ENCODE measurements around the gene NPAS4. TPM values are rescaled to one million over a fixed set of nuclear protein-coding genes. Genes with fewer than 3 reads are reported as not detected.
"Not testable (repeated sequence)": the region's sequence is repeated elsewhere in the genome, so short reads cannot be mapped to it uniquely, and the experiment has no call there.

NPAS4 gene
- polyA plus RNA-seq, 1 of the 3 experiments (the other 2 are of a cell fraction) = 0.03 TPM

DNA sequence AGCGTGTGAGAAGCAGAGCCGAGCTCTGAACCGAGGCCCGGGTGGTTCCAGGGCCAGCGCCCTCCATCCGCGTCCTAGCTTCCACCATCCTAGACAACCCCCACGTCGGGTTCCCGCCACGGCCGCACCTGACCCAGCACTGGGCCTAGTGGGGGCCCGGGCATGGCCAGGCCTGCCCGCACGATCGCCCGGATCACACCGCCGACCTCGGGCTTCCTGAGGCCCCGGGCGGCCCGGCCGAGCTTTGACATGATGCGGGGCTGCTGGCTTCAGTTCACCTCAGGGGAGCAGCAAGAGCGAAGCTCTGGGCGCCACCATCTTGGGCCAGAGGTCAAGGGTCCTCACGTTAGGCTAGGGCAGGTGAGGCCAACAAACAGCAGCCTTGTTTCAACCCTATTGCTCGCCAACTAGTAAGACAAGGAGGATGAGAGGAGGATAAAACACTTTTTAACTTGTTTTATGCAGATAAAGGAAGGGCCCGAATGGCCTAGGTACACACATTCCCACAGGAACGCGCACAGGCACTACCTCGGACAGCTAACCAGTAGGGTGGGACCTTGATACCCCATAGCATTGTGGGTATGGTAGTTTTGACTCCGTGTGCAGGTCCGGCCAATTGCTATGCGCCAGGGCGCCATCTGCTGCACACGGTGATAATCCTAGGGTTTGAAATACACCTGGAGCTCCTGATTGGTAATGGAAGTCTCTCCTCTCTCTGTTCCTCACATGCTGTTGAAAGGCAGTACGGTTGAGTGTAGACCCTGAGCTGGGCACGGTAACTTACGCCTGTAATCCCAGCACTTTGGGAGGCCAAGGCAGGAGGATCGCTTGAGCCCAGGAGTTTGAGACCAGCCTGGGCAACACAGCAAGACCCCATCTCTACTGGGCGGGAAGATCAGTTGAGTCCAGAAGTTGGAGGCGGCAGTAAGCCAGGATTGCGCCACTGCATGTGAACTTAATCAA, 17.9 kb downstream of the NPAS4 start, which contains the start of gene MRPL11 (continued):
- TF ChIP-seq, protein P1, sequence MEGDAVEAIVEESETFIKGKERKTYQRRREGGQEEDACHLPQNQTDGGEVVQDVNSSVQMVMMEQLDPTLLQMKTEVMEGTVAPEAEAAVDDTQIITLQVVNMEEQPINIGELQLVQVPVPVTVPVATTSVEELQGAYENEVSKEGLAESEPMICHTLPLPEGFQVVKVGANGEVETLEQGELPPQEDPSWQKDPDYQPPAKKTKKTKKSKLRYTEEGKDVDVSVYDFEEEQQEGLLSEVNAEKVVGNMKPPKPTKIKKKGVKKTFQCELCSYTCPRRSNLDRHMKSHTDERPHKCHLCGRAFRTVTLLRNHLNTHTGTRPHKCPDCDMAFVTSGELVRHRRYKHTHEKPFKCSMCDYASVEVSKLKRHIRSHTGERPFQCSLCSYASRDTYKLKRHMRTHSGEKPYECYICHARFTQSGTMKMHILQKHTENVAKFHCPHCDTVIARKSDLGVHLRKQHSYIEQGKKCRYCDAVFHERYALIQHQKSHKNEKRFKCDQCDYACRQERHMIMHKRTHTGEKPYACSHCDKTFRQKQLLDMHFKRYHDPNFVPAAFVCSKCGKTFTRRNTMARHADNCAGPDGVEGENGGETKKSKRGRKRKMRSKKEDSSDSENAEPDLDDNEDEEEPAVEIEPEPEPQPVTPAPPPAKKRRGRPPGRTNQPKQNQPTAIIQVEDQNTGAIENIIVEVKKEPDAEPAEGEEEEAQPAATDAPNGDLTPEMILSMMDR (IDR thresholded peaks at IDR 0.05) = peak; percentile 74
- TF ChIP-seq, protein P2, sequence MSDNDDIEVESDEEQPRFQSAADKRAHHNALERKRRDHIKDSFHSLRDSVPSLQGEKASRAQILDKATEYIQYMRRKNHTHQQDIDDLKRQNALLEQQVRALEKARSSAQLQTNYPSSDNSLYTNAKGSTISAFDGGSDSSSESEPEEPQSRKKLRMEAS (IDR thresholded peaks at IDR 0.05; ENCODE audit: low read depth) = no peak
- no peak for TF ChIP-seq EP300 (IDR thresholded peaks at IDR 0.05; ENCODE audit: borderline replicate concordance in 1 of 2, low read depth in 1 of 2, low read length in 1 of 2)
- no peak for TF ChIP-seq GATA2 (CRISPR knock-in tag; IDR thresholded peaks at IDR 0.05)
- 0 out of 2 replicates have a peak, but pooled peaks have one; percentile 33 for TF ChIP-seq POLR2AphosphoS5 (IDR thresholded peaks at IDR 0.05; ENCODE audit: low read depth, low read length)
- no peak for TF ChIP-seq NFIC (IDR thresholded peaks at IDR 0.05; ENCODE audit: borderline replicate concordance)
- peak; percentile 86 for TF ChIP-seq MXI1 (IDR thresholded peaks at IDR 0.05; ENCODE audit: low read depth, low read length)
- TF ChIP-seq FOXM1 (IDR thresholded peaks at IDR 0.05; ENCODE audit: low read depth) = no peak
- no peak for TF ChIP-seq EZH2phosphoT487 (IDR thresholded peaks at IDR 0.05; ENCODE audit: borderline replicate concordance, low read depth)
- peak; percentile 42 for TF ChIP-seq NRF1 (IDR thresholded peaks at IDR 0.05; ENCODE audit: low read depth, low read length)
- TF ChIP-seq CHD2 (IDR thresholded peaks at IDR 0.05; ENCODE audit: low read length, partially characterized antibody) = peak; percentile 76
- TF ChIP-seq, protein P3, sequence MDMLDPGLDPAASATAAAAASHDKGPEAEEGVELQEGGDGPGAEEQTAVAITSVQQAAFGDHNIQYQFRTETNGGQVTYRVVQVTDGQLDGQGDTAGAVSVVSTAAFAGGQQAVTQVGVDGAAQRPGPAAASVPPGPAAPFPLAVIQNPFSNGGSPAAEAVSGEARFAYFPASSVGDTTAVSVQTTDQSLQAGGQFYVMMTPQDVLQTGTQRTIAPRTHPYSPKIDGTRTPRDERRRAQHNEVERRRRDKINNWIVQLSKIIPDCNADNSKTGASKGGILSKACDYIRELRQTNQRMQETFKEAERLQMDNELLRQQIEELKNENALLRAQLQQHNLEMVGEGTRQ (IDR thresholded peaks at IDR 0.05; ENCODE audit: borderline replicate concordance, low read depth, low read length) = no peak
- TF ChIP-seq ELF1 (IDR thresholded peaks at IDR 0.05) = no peak

DNA sequence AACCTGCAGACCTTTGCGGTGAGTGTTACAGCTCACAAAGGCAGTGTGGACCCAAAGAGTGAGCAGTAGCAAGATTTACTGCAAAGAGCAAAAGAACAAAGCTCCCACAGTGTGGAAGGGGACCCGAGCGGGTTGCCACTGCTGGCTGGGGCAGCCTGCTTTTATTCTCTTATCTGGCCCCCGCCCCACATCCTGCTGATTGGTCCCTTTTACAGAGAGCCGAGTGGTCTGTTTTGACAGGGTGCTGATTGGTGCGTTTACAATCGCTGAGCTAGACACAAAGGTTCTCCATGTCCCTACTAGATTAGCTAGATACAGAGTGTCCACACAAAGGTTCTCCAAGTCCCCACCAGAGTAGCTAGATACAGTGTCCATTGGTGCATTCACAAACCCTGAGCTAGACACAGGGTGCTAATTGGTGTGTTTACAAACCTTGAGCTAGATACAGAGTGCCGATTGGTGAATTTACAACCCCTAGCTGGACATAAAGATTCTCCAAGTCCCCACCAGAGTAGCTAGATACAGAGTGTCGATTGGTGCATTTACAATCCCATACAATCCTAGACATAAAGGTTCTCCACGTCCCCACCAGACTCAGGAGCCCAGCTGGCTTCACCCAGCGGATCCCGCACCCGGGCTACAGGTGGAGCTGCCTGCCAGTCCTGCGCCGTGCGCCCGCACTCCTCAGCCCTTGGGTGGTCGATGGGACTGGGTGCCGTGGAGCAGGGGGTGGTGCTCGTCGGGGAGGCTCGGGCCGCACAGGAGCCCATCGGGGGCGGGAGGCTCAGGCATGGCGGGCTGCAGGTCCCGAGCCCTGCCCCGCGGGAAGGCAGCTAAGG, 19.5 kb downstream of the NPAS4 start:
- not testable (repeated sequence) for H3K36me3 ChIP-seq (replicated peaks in 1 of 2; ENCODE audit: control insufficient read depth in 1 of 2, insufficient read depth in 2 of 2, low read length in 1 of 2); H3K27ac ChIP-seq (ENCODE audit: low read depth in 2 of 2, low read length in 1 of 2); H3K4me2 ChIP-seq; H3K4me3 ChIP-seq (ENCODE audit: low read depth in 2 of 2, low read length in 1 of 2); H2AFZ ChIP-seq (ENCODE audit: low read depth); H3F3A ChIP-seq (replicated peaks; ENCODE audit: insufficient read depth); H3K9me3 ChIP-seq; H3K9ac ChIP-seq; H3K79me2 ChIP-seq (ENCODE audit: insufficient read depth); H3K9me2 ChIP-seq; DNase-seq; H4K20me1 ChIP-seq (ENCODE audit: insufficient read depth); H3K4me1 ChIP-seq (ENCODE audit: control insufficient read depth in 1 of 2, insufficient read depth in 2 of 2, low read depth in 1 of 2, low read length in 1 of 2)
- 34% methylated on average over 20 of the region's 29 CpGs for WGBS (ENCODE audit: low lambda C conversion rate)
- H3K27me3 ChIP-seq (ENCODE audit: insufficient read depth) = peaks cover 20% of the 10 kb centered on the region; the same call in 1 of the 2 replicates
- POLR2A ChIA-PET = interaction anchor here (0.6 to 3.1 kb wide), 2 partner anchors 39 to 392 kb away, joined by 3 to 18 read pairs; partner anchors contain the start of gene DPP3
- CTCF ChIA-PET = interaction anchor here (1.8 to 4.5 kb wide), 4 partner anchors 11 to 54 kb away, joined by 7 to 56 read pairs (median 15); partner anchors contain the start of gene PELI3

DNA sequence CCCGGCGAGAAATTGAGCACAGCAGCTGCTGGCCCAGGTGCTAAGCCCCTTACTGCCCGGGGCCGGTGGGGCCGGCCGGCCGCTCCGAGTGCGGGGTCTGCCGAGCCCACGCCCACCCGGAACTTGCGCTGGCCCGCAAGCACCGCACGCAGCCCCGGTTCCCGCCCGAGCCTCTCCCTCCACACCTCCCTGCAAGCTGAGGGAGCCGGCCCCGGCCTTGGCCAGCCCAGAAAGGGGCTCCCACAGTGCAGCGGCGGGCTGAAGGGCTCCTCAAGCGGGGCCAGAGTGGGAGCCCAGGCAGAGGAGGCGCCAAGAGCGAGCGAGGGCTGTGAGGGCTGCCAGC, 20.1 kb downstream of the NPAS4 start:
- H3K27me3 ChIP-seq (ENCODE audit: insufficient read depth) = peaks cover 20% of the 10 kb centered on the region; the same call in 1 of the 2 replicates
- not testable (repeated sequence) for H4K20me1 ChIP-seq (ENCODE audit: insufficient read depth); H3F3A ChIP-seq (replicated peaks; ENCODE audit: insufficient read depth); H2AFZ ChIP-seq (ENCODE audit: low read depth); H3K9me3 ChIP-seq; H3K9me2 ChIP-seq; H3K4me2 ChIP-seq; H3K9ac ChIP-seq; H3K4me3 ChIP-seq (ENCODE audit: low read depth in 2 of 2, low read length in 1 of 2); DNase-seq; H3K79me2 ChIP-seq (ENCODE audit: insufficient read depth); H3K4me1 ChIP-seq (ENCODE audit: control insufficient read depth in 1 of 2, insufficient read depth in 2 of 2, low read depth in 1 of 2, low read length in 1 of 2); H3K27ac ChIP-seq (ENCODE audit: low read depth in 2 of 2, low read length in 1 of 2); H3K36me3 ChIP-seq (replicated peaks in 1 of 2; ENCODE audit: control insufficient read depth in 1 of 2, insufficient read depth in 2 of 2, low read length in 1 of 2)
- ChIA-PET CTCF (interaction anchor here (0.9 to 4.5 kb wide), 4 partner anchors 21 to 55 kb away, joined by 3 to 56 read pairs (median 5); no protein-coding TSS in a partner anchor), POLR2A (interaction anchor here (0.6 to 3.1 kb wide), 2 partner anchors 39 to 393 kb away, joined by 3 to 18 read pairs; partner anchors contain the start of gene DPP3)
- 61% methylated on average over 3 of the region's 27 CpGs for WGBS (ENCODE audit: low lambda C conversion rate)

Data from SK-N-SH (cell line).